NCI-H345 treated with DMSO at 0.1 percent for 48 hours (cell line): ENCODE measurements around the gene HIPK4.

Source experiments
- DNase-seq: peaks from one replicate; lab custom pipeline; 2025; ENCODE audit not compliant: unreplicated experiment; lab: John Stamatoyannopoulos, UW

The HIPK4 gene

GRCh38 chr19:40367577-40368434, 22.2 kb downstream of the HIPK4 start:
- no peak for DNase-seq

DNA sequence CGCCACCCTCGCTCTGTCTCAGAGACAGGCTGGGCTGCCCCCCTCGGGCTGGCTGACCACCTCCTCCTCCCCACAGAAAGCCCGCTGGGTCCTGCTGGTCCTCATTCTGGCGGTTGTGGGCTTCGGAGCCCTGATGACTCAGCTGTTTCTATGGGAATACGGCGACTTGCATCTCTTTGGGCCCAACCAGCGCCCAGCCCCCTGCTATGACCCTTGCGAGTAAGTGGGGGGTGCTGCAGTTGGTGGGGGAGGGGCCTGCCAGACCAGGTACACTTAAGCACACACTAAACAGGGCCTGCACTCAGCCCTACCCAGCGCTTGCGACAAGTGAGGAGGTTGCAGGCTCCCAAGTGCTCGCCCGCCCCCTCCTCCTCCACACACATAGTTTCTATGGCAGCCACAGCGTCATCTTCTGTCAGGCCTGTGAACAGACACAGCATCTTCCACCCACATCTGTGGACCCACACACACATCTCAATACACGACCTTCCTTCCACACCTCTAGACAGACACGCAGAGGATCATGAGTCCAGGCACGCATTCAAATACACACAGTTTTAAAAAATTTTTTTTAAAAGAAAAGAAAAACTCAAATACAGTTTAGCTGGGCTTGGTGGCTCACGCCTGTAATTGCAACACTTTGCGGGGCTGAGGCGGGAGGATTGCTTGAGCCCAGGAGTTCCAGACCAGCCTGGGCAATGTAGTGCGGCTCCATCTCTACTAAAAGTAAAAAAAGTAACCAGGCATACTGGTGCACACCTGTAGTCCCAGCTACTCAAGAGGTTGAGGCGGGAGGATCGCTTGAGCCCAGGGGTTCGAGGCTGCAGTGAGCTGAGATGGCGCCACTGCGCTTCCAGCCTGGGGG, 23.1 kb downstream of the HIPK4 start:
- no peak for DNase-seq

- DNase-seq: no peak
Measured at GRCh38 chr19:40365613-40366401, 24.2 kb downstream of the HIPK4 start.

- no peak for DNase-seq
Measured at GRCh38 chr19:40365010-40365409, 25.0 kb downstream of the HIPK4 start.

GRCh38 chr19:40363069-40363468, 26.9 kb downstream of the HIPK4 start:
- DNase-seq: no peak

DNA sequence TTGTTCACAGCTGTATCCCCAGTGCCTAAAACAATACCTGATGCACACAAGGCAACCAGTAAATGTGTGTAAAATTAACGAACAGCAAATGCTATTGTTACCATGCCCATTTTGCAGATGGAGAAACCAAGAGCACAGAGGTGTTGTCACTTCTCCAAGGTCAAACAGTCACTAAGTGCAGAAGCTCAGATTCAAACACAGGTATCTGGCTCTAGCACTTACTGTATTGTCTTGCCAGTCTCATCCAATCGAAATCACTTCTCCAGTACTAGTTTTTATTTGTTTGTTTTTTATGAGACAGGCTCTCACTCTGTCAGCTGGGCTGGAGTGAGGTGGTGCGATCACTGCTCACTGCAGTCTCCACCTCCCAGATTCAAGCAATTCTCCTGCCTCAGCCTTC, 27.8 kb downstream of the HIPK4 start:
- no peak for DNase-seq

DNA sequence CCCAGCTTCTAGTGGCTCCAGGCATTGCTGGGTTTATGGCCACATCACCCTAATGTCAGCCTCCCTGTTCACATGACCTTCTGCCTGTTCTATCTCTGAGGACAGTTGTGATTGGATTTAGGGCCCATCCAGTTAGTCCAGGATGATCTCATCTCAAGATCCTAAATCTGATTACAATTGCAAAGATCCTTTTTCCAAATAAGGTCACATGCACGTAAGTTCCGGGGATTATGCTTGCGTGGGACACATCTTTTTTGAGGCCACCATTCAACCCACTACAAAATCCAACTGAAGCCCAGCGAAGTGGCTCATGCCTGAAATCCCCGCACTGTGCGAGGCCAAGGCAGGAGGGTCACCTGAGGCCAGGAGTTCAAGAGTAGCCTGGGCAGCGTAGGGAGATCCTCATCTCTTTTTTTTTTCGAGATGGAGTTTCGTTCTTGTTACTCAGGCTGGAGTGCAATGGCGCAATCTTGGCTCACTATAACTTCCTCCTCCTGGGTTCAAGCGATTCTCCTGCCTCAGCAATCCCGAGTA, 29.2 kb downstream of the HIPK4 start:
- no peak for DNase-seq

DNA sequence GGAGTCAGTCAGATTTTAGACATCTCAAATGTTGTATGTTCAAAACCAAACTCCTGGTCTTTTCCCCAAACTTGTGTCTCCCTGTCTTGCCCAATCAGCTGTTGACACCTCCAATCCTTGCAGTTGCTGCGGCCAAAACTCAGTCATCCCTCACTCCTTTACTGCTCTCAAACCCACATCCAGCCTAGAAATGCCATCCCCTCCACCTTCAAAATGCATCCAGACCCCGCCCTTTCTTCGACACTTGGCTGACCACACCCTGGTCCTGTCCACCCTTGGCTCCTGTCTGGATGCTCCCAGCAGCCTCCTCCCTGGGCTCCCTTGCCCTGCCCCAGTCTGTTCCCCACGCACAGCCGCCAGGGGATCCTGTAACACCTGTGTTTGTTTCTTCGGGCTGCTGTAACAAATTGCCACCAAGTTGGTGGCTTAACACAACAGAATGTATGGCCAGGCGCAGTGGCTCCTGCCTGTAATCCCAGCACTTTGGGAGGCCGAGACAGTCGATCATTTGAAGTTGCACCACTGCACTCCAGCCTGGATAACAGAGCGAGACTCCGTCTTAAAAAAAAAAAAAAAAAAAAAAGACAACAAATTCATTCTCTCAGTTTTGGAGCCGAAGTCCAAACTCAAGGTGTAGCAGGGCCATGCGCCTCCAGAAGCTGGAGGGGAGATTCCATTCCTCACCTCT, 29.8 kb downstream of the HIPK4 start:
- DNase-seq: no peak

DNA sequence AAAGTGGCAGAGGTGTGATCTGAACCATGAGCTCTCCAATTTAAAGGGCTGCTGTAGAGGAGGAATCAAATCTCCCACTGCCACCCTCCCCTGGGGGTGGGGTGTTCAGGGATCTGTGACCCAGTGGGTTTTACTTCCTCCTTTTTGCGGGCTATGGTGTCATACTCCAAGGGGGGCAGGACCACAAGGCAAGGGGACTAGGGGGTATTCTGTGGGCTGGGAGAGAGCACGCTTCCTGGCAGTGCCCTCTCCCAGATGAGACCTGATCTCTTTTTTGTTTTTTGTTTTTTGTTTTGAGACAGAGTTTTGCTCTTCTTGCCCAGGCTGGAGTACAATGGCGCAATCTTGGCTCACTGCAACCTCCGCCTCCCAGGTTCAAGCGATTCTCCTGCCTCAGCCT, 31.2 kb downstream of the HIPK4 start:
- no peak for DNase-seq

DNA sequence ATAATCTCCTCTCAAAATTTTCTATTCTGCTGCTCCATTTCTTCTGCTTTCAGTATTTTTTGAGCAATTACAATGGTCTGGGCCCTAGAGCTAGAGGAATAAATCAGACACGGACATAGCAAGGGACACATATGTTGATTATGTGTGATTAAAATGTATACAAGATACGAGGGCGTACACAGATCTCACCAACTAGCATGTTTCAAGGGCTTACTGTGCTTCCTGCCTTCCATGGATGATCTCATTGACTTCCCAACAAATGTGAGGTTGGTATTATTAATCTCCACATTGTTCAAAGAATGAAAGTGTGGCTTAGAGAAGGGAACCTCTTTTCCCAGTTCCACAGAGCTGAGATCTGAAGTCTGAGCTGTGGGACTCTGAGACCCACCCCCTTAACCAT, 32.3 kb downstream of the HIPK4 start:
- no peak for DNase-seq

DNA sequence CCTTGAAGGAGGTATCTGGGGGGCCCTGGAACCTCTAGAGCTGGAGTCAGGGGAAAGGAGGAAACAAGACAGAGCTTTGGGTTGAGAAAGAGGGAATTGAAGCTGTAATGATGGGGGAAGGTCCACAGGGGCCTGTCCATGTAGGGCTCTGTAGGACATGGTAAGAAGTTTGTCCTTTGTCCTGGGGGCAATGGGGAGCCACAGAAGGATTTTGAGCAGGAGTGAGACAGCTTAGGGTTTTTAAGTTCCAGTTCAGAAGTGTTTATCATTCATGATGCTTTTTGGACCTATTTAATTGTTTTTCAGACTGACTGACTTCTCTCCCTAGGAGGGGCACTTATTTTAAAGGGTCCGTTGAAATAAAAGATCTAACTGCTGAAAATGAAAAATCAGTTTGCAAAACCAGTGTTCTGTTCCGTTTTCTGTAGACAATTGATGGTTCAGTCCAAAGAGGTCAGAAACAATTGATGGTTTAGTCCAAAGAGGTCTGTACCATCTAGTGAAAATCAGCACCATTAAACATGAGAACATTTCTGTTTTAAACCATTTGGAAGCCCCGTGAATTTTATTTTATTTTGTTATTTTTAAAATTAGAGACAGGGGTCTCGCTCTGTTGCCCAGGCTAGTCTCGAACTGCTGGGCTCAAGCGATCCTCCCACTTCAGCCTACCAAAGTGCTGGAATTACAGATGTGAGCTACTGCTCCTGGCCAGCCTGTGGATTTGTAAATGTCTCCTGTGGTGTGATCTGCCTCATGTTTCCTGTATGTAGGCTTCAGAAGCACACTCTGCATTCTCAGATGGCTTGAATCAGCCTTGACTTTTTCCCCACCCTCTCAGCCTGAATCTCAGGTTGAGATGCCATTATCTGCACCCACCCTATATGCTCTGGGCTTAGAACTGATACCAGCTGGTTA, 33.0 kb downstream of the HIPK4 start:
- no peak for DNase-seq

DNA sequence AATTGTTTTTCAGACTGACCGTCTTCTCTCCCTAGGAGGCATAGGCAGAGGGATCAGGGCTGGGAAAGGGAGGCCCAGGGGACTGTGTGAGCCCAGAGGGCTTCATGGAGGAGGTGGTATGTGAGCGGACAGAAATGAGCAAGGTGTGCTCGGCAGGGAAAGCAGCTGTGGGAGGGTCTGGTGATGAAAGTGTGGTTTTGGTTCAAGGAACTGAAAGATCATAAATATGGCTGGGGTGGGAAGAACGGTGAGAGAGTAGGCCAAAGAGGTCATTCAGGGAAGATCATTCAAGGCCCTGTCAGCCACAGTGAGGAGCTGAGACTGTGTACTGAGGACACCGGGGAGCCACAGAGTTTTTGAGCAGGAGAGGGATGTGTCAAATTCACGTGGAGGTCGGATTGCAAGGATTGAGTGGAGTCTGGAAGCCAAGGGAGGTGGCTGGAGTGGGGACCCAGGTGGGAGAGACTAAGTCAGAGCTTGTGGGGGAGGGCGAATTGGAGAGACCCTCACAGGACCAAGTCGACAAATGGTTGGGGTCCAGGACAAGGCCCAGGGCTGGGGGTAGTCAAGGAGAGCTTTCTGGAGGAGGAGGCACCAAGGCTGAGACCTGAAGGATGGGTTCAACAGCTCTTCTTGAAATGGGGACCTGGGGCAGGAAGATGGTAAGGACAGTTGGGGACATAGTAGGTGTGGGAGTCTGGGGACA, 33.9 kb downstream of the HIPK4 start:
- no peak for DNase-seq

- DNase-seq: peak; percentile 31
Measured at GRCh38 chr19:40348961-40349507, 40.9 kb downstream of the HIPK4 start.

DNA sequence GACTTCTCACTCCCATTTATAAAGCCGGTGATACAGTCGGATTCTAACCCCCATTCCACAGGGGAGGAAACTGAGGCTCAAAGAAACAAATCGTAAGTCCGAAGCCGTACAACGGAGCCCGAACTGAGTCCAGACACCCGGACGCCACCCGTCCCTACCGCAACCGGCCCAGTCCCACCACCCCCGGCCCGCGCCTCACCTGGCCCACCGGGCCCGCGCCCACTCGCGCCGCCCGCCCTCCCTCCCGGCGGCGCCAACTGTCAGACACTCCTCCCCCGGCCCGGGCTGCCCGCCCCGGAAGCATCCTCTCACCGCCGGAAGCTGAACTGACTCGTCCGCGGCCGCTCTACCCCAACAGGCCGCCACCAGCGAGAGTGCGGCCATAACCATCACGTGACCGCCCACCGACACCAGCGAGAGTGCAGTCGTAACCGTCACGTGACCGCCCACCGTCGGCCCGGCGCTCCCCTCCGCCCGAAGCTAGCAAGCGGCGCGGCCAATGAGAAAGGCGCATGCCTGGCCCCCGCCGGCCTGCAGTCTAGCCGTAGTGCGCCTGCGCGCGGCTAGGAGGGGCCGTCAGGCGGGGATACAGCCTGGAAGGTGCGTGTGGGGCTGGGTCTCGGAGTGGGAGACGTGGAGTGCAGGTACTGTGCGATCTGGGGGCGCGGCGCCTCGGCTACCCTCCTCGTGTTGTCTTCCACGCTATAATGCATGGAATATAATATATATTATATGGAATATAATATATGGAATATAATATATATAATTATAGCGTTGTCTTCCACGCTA, 41.7 kb downstream of the HIPK4 start, which contains the start of the genes C19orf47 and PLD3:
TSS of gene C19orf47 (minus strand) at position 273 of the 789 bp plus-strand sequence. CDS start 6,540 bp downstream, outside the sequence.
TSS of gene PLD3 (plus strand) at position 571 of the 789 bp plus-strand sequence. CDS start 17,789 bp downstream, outside the sequence.
- peak; percentile 100 for DNase-seq

DNA sequence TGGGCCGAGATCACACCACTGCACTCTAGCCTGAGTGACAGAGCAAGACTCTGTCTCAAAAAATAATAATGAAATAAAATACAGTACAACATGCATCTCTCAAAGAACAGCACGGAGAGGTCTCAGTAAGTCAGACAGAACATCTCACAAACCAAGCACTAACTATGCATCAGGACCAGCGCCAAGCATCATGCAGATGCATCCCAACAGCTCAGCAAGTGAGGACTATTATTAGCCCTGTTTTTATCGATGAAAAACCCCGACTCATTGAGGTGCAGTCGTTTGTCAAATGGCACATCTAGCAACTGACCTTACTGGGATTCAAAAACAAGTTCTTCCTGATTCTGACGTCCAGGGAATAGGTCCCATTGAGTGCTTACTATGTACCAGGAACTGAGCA, 45.6 kb downstream of the HIPK4 start:
- no peak for DNase-seq

GRCh38 chr19:40342644-40343311, 47.2 kb downstream of the HIPK4 start:
- no peak for DNase-seq
